Heart left ventricle (tissue), 13 donors: Measurements from ENCODE around the gene UBTD1.

Source experiments
- POLR2A ChIP-seq, 2 donors: fragments of 450-650 bp; IDR thresholded peaks; one replicate each; pipeline ENCODE4 v1.6.1; 2017; ENCODE audit warnings: antibody characterized with exemption in 2 of 2, mild to moderate bottlenecking in 2 of 2, moderate library complexity in 2 of 2
- TF ChIP-seq, protein P1 (sequence below), 12 donors: fragments of 200-600 bp; sonication (generic) in 4 of 12; IDR thresholded peaks; one replicate each; pipeline versions ENCODE4 v1.5.0 to v1.8.0; 2018 to 2022; ENCODE audit warnings: antibody characterized with exemption in 12 of 12, mild to moderate bottlenecking in 5 of 12
- donor health status: ischemic (EF 13 %, LVEDD 7.1; RV severe dilation, severe dysfunction).
- donor health status: DM: no; HTN: yes; CAD: no.
- donor health status: DM: no; HTN: no; CAD: no.
- donor health status: ischemic (EF 25% LVEDD 6.9; RV normal size, moderate dysfunction).
- donor health status: ischemic (EF 25% LVEDD 5.7; RV mildly dilated, moderate dysfunction).
- donor health status: ischemic (EF 35%, LVEDD 5.7; RV mildly dilated, moderate dysfunction).
- donor health status: nonischemic (EF 11% LVEDD 7.7; RV severe dilation, severe dysfunction).
- donor health status: DM: yes; HTN: yes; CAD: no.
- donor health status: PGD.
- donor health status: ischemic (EF 29% LVEDD 5.4; RV normal size, mild dysfunction).
- donor health status: nonischemic (EF 23%, LVEDD 6.1; RV moderate dilation, normal function).

DNA sequence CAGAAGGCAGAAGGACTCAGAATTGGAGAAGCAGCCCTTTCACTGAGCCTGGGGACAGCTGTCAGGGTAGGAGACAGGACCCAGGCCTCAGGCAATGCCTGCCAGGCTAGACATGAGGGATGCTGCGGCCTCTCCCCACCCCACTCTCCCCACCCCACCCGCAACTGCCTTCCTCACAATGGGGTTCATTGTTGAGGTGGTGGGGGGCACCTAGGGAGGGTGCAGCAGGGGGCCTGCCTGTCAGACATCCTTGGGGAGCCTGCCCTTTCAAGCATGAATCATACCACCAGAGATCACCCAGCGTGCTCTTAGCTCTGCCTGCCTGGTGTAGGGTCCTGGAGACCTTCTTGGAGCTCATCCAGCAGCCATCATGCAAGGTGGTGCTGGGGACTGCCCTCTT is 90.8 kb downstream of the UBTD1 start, which contains the start of gene C10orf62:
- TF ChIP-seq, protein P1, sequence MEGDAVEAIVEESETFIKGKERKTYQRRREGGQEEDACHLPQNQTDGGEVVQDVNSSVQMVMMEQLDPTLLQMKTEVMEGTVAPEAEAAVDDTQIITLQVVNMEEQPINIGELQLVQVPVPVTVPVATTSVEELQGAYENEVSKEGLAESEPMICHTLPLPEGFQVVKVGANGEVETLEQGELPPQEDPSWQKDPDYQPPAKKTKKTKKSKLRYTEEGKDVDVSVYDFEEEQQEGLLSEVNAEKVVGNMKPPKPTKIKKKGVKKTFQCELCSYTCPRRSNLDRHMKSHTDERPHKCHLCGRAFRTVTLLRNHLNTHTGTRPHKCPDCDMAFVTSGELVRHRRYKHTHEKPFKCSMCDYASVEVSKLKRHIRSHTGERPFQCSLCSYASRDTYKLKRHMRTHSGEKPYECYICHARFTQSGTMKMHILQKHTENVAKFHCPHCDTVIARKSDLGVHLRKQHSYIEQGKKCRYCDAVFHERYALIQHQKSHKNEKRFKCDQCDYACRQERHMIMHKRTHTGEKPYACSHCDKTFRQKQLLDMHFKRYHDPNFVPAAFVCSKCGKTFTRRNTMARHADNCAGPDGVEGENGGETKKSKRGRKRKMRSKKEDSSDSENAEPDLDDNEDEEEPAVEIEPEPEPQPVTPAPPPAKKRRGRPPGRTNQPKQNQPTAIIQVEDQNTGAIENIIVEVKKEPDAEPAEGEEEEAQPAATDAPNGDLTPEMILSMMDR (IDR thresholded peaks at IDR 0.05) = no peak
- no peak for TF ChIP-seq POLR2A (IDR thresholded peaks at IDR 0.05)
